Neutrophil (primary cell): ENCODE results near the gene ARHGAP44.

Experiments
- H3K27ac ChIP-seq: fragments of 200-600 bp; sonication (generic); 2 replicates; pipeline ENCODE4 v1.5.1; 2016; ENCODE audit warnings: mild to moderate bottlenecking, moderate library complexity
- H3K27me3 ChIP-seq: fragments of 200-600 bp; sonication (generic); 2 replicates; pipeline ENCODE4 v1.6.0; 2016; ENCODE audit warnings: mild to moderate bottlenecking
- H3K36me3 ChIP-seq: fragments of 200-600 bp; sonication (generic); 2 replicates; pipeline ENCODE4 v1.5.1; 2017
- H3K4me1 ChIP-seq, 2 experiments: fragments of 200-600 bp in 1 of 2; sonication (generic) in 1 of 2; 1 replicate in 1 of 2; 2 replicates in 1 of 2; pipeline versions ENCODE4 v1.5.1 to v1.6.1; 2013 to 2016; ENCODE audit warnings: low read depth in 1 of 2, low read length in 1 of 2, mild to moderate bottlenecking in 1 of 2, moderate library complexity in 1 of 2; ENCODE audit not compliant: control insufficient read depth in 1 of 2, insufficient read depth in 1 of 2
- H3K4me3 ChIP-seq, 2 experiments: fragments of 200-600 bp in 1 of 2; sonication (generic) in 1 of 2; 1 replicate in 1 of 2; 2 replicates in 1 of 2; pipeline ENCODE4 v1.5.1; 2013 to 2016; ENCODE audit warnings: low read depth in 1 of 2, low read length in 1 of 2, mild to moderate bottlenecking in 1 of 2, moderate library complexity in 1 of 2
- H3K9me3 ChIP-seq: fragments of 200-600 bp; sonication (generic); 2 replicates; pipeline ENCODE4 v1.5.1; 2016
- TF ChIP-seq, protein P1 (sequence below): fragments of 200-600 bp; sonication (generic); IDR thresholded peaks from 2 replicates; pipeline ENCODE4 v1.5.1; 2016; ENCODE audit warnings: antibody characterized with exemption

ARHGAP44 gene

DNA sequence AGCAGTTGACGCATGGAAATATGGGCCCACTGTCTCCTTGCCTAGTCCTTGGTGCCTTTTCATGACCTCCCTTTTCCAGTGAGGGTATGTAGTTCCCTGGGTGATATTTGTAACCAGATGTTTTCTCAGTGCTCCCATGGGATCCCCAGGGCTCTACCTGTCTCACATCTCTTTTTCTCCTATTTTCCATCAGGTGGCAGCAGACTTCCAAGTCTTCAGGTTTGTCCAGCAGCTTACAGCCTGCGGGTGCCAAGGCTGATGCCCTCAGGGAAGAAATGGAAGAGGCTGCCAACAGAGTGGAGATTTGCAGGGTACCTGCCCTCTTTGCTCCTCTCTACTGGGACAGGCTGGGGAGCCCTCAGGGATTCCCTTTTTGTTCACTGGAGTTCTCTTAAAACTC, 139.4 kb downstream of the ARHGAP44 start:
- Histone ChIP-seq H3K4me1 (no peaks in the 10 kb centered on the region), H3K27me3 (no peaks in the 10 kb centered on the region), H3K27ac (no peak overlapping the region), H3K36me3 (no peaks in the 10 kb centered on the region), H3K4me3 (no peak overlapping the region), H3K9me3 (no peaks in the 10 kb centered on the region)
- TF ChIP-seq, protein P1, sequence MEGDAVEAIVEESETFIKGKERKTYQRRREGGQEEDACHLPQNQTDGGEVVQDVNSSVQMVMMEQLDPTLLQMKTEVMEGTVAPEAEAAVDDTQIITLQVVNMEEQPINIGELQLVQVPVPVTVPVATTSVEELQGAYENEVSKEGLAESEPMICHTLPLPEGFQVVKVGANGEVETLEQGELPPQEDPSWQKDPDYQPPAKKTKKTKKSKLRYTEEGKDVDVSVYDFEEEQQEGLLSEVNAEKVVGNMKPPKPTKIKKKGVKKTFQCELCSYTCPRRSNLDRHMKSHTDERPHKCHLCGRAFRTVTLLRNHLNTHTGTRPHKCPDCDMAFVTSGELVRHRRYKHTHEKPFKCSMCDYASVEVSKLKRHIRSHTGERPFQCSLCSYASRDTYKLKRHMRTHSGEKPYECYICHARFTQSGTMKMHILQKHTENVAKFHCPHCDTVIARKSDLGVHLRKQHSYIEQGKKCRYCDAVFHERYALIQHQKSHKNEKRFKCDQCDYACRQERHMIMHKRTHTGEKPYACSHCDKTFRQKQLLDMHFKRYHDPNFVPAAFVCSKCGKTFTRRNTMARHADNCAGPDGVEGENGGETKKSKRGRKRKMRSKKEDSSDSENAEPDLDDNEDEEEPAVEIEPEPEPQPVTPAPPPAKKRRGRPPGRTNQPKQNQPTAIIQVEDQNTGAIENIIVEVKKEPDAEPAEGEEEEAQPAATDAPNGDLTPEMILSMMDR = no peak

GRCh38 chr17:12936501-12936900, 147.2 kb downstream of the ARHGAP44 start:
- Histone ChIP-seq H3K9me3 (no peaks in the 10 kb centered on the region), H3K27me3 (no peaks in the 10 kb centered on the region), H3K4me3 (no peak overlapping the region), H3K4me1 (no peaks in the 10 kb centered on the region), H3K27ac (no peak overlapping the region), H3K36me3 (no peaks in the 10 kb centered on the region)
- TF ChIP-seq, protein P1 = no peak

DNA sequence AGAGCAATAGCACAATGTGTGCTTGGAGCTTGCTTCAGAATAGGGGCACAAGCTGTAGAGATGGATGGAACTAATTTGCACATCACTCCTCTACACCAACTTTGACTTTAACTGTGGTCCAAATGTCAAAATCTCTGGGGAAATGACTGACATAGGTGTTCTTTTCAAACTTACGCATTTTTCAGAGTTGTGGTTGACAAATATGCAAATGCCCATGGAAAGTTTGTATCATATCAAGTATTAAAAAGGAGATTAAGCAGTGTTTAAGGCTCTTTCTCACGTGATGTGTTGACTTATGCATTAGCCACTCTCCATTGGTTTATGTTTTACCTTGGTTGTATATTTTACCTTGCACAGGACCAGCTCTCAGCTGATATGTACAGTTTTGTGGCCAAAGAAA, 151.4 kb downstream of the ARHGAP44 start:
- H3K27me3 ChIP-seq = no peaks in the 10 kb centered on the region
- no peak overlapping the region for H3K27ac ChIP-seq
- H3K4me3 ChIP-seq = no peak overlapping the region
- no peaks in the 10 kb centered on the region for H3K36me3 ChIP-seq
- H3K4me1 ChIP-seq = no peaks in the 10 kb centered on the region
- no peaks in the 10 kb centered on the region for H3K9me3 ChIP-seq
- TF ChIP-seq, protein P1 = no peak

- TF ChIP-seq, protein P1 = no peak
- no peaks in the 10 kb centered on the region for H3K36me3 ChIP-seq
- H3K4me1 ChIP-seq = no peaks in the 10 kb centered on the region
- no peaks in the 10 kb centered on the region for H3K27me3 ChIP-seq
- H3K4me3 ChIP-seq = no peak overlapping the region
- no peaks in the 10 kb centered on the region for H3K9me3 ChIP-seq
- no peak overlapping the region for H3K27ac ChIP-seq
Measured at GRCh38 chr17:12947047-12947446, 157.7 kb downstream of the ARHGAP44 start.

GRCh38 chr17:12952012-12952411, 162.7 kb downstream of the ARHGAP44 start:
- Histone ChIP-seq H3K27ac (no peak overlapping the region), H3K4me3 (no peak overlapping the region), H3K27me3 (no peaks in the 10 kb centered on the region), H3K36me3 (no peaks in the 10 kb centered on the region), H3K9me3 (no peaks in the 10 kb centered on the region), H3K4me1 (no peaks in the 10 kb centered on the region)
- TF ChIP-seq, protein P1 = no peak

DNA sequence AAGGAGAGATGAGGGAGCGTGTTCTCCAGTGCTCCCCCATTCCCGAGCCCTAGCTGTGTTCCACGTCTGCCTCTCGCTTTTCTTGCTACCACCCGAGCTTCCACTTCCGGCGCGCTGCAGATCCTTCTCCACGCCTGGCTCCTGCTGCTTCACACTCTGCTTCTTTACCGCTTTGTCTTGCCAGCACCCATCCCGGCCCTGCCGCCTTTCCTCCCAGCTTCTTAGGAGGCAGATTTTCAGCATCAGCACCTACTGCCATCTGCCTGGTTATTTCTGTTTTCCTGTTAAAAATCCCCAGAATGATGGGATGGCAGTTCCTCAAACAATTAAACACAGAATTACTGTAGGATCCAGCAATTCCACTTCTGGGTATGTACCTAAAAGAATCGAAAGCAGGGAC, 163.9 kb downstream of the ARHGAP44 start:
- Histone ChIP-seq H3K9me3 (no peaks in the 10 kb centered on the region), H3K27me3 (no peaks in the 10 kb centered on the region), H3K36me3 (no peaks in the 10 kb centered on the region), H3K27ac (no peak overlapping the region), H3K4me3 (no peak overlapping the region), H3K4me1 (no peaks in the 10 kb centered on the region)
- TF ChIP-seq, protein P1 = no peak
